Suprapubic skin (tissue), 4 donors: ENCODE results near the gene ASL.
"Not testable (repeated sequence)": the region's sequence is repeated elsewhere in the genome, so short reads cannot be mapped to it uniquely, and the experiment has no call there.

Experiments used
- EP300 ChIP-seq: sonication (generic); formaldehyde crosslinking; IDR thresholded peaks from one replicate; pipeline ENCODE4 v1.6.1; 2017; ENCODE audit warnings: antibody characterized with exemption
- POLR2AphosphoS5 ChIP-seq, 3 donors: sonication (generic); formaldehyde crosslinking; IDR thresholded peaks; one replicate each; pipeline ENCODE4 v1.6.1; 2017; ENCODE audit warnings: antibody characterized with exemption in 3 of 3
- TF ChIP-seq, protein P1 (sequence below), 2 donors: fragments of 200-600 bp in 1 of 2; fragments of 450-650 bp in 1 of 2; sonication (generic) in 1 of 2; IDR thresholded peaks; one replicate each; pipeline ENCODE4 v1.5.1; 2016 to 2019; ENCODE audit warnings: antibody characterized with exemption in 2 of 2, mild to moderate bottlenecking in 1 of 2, moderate library complexity in 1 of 2

DNA sequence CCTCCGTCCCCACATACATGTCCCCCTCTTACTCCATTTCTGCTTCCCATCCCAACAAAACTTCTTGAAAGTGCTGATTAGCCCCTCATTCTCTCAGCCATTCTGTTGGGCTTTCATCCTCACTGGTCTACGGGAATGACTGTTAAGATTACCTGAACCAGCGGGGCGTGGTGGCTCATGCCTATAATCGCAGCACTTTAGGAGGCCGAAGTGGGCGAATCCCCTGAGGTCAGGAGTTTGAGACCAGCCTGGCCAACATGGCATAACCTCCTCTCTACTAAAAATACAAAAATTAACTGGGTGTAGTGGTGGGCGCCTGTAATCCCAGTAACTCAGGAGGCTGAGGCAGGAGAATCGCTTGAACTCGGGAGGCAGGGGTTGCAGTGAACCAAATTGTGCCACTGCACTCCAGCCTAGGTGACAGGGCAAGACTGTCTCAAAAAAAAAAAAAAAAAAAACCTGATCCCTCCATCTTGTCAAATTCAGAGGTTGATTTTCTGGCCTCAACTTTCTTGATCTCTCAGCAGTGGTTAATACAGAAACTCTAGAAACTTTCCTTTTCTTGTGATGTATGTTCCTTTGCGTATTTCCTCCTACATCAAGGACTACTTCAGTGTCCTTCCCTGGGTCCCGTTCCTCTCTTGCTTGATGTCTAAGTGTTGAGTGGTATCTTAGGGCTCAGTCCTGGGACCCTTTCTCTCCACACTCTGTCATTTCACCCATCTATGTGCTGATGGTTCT, 41.2 kb downstream of the ASL start:
- TF ChIP-seq, protein P1, sequence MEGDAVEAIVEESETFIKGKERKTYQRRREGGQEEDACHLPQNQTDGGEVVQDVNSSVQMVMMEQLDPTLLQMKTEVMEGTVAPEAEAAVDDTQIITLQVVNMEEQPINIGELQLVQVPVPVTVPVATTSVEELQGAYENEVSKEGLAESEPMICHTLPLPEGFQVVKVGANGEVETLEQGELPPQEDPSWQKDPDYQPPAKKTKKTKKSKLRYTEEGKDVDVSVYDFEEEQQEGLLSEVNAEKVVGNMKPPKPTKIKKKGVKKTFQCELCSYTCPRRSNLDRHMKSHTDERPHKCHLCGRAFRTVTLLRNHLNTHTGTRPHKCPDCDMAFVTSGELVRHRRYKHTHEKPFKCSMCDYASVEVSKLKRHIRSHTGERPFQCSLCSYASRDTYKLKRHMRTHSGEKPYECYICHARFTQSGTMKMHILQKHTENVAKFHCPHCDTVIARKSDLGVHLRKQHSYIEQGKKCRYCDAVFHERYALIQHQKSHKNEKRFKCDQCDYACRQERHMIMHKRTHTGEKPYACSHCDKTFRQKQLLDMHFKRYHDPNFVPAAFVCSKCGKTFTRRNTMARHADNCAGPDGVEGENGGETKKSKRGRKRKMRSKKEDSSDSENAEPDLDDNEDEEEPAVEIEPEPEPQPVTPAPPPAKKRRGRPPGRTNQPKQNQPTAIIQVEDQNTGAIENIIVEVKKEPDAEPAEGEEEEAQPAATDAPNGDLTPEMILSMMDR (IDR thresholded peaks at IDR 0.05) = not testable (repeated sequence)
- TF ChIP-seq POLR2AphosphoS5 (IDR thresholded peaks at IDR 0.05); EP300: not testable (repeated sequence)
